Fibroblast of skin of scalp (primary cell): ENCODE measurements around the gene OR6C6. TPM values are rescaled to one million over a fixed set of nuclear protein-coding genes. Genes with fewer than 3 reads are reported as not detected.
"Not testable (repeated sequence)": the region's sequence is repeated elsewhere in the genome, so short reads cannot be mapped to it uniquely, and the experiment has no call there.

Experiments used
- DNase-seq: peaks from one replicate; pipeline ENCODE4 v3.0.0-alpha.2; 2013
- polyA plus RNA-seq, 2 experiments: library from polyadenylated mRNA; unstranded; fragments of 120-200 nt; gene quantifications; one replicate each; pipeline ENCODE4 v1.2.1, GENCODE V29; 2013; ENCODE audit not compliant: insufficient read length in 2 of 2

The OR6C6 gene
- polyA plus RNA-seq (2013, experiment 1 of 2; ENCODE audit: insufficient read length), result not detected
- not detected for polyA plus RNA-seq (2013, experiment 2 of 2; ENCODE audit: insufficient read length)

DNA sequence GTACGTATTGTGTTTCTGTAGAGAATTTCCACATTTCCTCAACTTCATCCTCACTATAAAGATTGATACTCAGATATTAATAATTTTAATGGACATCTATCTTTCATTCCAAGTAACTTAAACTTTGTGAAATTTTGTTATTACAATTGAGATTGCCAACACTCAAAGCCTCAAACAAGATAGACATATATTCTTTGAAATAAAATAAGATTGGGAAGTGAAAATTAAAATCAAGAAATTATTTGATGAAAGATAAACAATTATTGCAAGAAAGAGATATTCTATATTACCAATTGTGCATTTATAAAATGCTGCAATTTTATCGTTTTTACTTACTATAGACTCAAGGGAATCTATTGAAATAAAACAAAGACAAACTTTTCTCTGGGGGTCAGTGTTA is at the start of gene OR6C6:
OR6C6 (minus strand) TSS at position 101 of the 400 bp plus-strand sequence. CDS start 1,337 bp downstream, outside the sequence.
- no peak for DNase-seq

DNA sequence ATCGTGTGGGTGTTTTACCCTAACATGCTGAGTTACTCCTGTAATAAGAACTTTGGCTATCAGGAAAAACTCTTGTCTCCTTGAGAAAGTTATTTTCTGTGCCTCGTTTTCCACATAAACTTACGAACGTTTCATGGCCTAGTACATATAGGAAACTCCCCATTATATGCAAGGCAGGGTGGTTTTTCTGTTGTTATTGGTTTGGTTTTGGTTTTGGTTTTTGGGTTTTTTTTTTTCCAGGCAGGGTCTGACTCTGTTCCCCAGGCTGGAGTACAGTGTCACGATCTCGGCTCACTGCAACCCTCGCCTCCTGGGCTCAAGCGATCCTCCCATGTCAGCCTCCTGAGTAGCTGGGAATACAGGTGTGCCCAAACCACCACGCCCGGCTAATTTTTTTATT is 39.6 kb upstream of the OR6C6 start:
- DNase-seq, result no peak

DNA sequence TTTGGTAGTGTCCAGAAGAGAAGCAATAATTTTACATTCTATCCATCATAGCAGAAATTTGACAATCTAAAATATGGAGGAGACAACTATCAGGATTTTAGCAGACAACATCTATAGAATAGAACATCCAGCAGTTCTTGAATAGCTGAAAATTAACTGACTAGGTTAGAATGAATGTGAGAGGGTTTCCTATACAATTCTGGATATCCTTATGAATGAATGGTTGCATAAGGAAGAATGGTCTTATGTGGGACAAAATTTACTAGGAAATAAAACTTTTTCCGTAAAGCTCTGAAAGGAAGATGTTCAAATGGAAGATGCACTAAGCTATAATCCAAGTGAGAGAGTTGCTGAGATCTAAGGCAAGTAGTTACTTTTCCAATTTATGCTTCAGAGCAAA is 34.1 kb upstream of the OR6C6 start, which contains the start of gene OR6C3:
OR6C3 (plus strand) TSS at position 301 of the 400 bp plus-strand sequence. CDS start 955 bp downstream, outside the sequence.
- DNase-seq, result no peak

DNA sequence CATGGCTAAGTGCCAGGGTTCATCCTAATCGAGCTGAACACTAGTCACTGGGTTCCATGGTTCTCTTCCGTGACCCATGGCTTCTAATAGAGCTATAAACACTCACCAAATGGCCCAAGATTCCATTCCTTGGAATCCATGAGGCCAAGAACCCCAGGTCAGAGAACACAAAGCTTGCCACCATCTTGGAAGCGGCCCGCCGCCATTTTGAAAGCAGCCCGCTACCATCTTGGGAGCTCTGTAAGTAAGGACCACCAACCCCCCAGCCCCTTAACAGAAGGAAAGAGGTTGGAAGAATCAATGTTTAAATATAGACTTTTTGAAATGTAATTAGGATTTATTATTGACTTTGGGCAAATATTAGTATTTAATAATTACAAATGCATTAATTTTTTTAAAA is 29.4 kb upstream of the OR6C6 start:
- DNase-seq, result not testable (repeated sequence)

DNA sequence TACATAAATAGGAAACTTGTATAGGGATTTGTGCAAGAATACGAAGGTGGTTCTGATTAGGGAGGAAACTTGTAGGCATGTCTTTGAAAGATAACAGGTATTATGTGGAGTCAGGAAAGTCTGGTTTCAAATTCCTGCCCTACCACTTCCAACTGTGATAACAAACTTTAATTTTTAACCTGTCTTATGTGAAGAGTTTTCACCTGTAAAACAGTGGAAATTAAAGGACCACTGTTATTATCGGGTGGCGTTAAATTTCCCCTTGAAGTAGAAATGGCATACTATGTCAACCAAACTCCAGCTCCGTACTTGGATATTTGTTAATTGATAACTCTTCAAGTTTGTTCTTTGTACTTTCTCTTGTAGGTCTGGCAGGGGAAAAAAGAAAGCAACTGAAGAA is 23.8 kb upstream of the OR6C6 start:
- DNase-seq, result no peak

DNA sequence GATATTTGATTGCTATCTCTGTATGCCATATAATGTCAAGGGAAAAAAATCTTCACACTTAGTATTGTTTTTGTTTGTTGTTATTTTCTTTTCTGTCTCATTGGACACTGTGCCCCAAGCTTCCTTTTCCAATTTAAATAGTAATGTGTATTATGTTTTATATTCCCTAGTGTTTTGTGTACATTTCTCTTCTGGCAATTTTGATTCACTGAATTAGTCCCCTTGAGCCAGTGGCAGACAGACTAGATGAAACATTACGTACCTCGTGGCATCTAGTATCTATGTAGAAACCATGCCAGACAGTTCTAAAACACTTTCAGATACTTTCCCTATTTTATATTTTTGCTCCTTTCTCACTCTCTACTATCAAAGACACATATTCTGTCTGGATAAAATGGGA is 17.7 kb upstream of the OR6C6 start, which contains the start of gene OR6C1:
OR6C1 (plus strand) TSS at position 301 of the 400 bp plus-strand sequence. CDS start 6,257 bp downstream, outside the sequence.
- DNase-seq, result no peak

DNA sequence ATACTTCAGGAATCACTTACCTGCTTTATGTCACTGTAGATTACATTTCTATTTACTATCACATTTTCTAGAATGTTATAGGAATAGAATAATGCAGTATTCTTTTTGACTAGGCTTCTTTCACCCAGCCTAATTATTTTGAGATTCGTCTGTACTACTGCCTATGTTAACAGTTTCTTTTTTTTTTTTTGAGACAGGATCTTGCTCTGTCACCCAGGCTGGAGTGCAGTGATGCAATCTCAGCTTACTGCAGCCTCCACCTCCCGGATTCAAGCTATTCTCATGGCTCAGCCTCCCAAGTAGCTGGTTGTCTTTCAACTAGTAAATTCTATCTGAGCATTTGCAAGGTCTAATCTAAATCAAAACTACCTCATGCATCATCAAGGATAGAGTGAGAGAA is 6.4 kb downstream of the OR6C6 start:
- DNase-seq, result no peak

DNA sequence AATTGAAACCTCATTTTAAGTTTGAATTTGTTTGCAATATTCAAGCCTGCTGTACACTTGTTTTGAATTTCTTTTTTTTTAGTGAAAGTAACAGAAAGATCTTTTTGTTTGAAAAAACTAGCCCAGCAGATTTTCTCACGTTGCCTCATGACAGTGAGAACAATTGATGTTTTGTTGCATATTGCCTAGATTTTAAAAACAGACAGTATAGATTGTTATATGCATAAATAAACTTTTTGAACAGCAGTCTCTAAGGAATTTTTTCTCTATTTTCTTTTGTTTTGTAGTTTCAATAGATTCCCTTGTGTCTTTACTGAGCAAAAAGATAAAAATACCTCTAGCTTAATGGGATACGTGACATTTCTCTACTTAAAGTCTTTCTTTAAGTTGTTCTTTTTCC is 15.4 kb downstream of the OR6C6 start:
- no peak for DNase-seq

DNA sequence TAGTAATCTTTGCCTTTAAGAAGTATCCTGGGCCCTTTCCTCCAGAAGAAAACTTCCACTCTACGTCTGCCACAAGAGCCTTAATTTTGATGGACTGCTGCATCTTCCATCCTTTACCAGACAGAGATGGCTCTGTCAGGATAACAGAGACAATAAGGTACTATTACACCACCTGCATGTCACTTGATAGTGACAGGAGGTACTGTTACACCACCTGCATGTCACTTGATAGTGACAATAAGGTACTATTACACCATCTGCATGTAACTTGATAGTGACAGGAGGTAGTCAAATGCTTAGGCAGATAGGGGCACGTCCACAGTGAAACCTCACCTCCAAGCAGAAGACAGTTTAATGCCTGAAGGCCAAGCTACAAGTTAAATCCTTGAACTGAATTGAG is 38.1 kb downstream of the OR6C6 start:
- DNase-seq, result no peak

DNA sequence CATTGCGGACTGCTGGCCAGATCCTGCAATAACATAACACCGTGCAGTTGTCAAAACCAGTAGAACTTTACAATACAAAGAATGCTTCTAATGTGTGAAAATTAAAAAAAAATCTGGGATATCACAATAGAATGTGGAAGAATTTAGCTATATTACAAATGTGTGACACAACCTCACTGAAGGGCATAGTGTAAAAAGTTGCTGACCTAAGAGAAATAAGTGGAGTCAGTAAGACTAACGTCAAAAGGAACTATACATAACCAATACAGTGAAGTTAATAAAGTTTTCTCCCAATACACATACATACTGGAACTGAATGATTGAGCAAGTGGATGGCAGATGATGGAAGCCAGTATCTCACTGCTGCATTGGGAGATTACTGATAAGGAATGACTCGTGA is 39.5 kb downstream of the OR6C6 start:
- DNase-seq, result no peak

DNA sequence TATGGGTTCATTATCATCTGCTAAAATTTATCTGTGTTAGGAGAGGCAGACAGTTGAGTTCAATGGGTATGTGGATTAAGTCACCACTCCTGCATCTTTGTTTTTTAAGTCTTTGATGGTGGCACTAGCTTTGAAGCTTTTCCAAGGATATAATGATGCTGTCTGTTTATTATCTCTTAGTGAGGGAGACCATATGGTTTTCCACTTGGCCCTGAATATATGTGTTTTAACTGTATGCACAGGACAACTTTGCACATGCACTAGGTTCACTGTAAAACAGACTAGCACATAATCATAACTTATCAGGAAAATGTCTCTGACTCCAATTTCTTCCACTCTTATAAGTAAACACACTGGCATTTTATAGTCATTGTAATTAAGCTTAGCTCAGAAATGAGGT is 43.1 kb downstream of the OR6C6 start:
- DNase-seq, result no peak

DNA sequence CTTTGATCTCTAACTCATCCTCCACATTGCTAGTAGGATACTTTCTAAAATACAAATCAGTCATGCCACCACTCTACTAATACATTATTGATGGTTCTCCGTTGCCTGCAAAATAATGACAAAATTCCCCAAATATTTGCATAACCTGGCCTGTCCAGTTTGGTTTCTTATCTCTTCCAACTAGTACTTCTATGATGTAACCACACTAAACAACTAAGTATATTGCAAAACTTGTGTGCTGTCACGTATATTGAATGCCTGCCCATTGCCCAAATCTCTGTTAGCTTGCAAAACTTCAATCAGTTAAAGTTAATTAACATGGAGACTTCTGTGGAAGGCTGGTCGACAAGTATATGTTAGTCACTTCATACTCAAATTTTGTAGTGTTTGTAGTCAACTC is 45.4 kb downstream of the OR6C6 start:
- no peak for DNase-seq

DNA sequence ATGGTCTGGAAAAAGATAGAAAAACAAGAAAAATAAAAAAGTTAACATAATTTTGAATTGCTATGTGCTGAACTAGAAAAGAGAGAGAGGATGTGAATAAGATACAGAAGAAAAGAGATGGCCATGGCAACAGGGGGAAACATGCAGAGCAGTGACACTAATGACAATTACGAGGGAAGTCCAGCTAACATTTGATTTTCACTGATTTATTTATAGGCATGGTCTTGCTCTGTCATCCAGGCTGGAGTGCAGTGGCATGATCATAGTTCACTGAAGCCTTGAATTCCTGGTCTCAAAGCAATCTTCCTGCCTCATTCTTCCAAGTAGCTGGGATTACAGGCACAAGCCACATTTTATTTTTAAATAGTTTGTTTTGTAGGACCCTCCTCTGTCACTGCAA is 50.2 kb downstream of the OR6C6 start:
- DNase-seq, result no peak

DNA sequence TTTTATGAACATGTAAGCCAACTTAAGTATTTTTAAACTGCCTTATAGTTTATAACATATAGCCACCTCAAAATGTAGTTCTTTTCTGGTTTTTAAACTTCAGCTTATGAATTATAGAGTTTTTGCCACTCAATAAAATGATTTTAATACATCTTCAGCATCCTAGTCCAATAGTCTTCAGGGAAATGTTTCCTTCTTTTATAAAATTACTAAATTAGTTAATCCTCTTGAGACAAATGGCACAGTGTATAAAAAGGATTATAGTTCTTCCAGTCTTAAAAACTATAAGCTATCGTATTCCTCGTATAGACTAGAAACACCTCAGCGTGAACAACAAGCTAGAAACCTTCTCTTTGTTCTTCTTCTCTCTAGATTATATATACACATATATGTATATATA is 52.1 kb downstream of the OR6C6 start, which contains the start of gene OR6C74:
OR6C74 (plus strand) TSS at position 301 of the 400 bp plus-strand sequence. CDS start 2,679 bp downstream, outside the sequence.
- DNase-seq, result no peak
